Retina (tissue), 1 donor: ENCODE results near the gene SMIM7.

Source experiments
- DNase-seq: peaks from one replicate; pipeline ENCODE4 v3.0.0-alpha.2; 2016

The SMIM7 gene

DNA sequence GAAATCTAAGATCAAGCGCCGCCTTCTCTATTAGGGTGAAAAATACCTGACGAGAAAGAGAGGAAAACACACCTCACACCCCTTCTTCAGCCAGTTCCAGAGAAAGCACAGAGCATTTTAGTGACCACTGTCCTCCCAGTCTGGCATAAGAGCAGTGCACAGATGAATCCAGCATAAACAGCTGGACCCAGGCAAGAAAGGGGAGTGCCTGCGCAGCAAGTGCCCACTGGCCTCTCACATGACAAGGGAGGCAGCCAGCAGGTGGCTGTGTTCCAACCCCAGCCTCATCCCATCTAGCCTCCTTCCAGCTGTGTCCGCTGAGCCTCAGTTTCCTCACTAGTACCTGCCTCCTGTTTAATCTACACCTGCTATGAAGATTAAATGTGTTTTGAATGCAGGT lies 39.9 kb downstream of the SMIM7 start:
- no peak for DNase-seq

DNA sequence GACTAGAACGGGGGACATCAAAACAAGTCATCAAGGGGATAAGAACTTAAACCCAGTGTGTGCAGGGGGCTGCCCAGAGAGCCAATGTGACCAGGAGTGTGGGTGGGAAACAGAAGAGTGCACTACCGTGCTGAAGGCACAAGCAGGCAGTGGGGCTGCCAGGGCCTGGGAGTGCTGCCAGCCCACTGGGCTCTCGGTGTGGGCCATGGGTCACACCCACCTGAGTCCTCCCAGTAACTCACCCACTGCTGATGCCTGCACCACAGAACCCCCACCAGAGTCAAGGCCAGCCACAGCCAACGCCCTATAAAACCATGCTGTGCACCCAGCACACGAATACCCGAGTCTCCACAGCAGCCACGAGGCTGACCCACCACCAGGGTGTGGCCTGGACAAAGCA lies 40.5 kb downstream of the SMIM7 start:
- no peak for DNase-seq

DNA sequence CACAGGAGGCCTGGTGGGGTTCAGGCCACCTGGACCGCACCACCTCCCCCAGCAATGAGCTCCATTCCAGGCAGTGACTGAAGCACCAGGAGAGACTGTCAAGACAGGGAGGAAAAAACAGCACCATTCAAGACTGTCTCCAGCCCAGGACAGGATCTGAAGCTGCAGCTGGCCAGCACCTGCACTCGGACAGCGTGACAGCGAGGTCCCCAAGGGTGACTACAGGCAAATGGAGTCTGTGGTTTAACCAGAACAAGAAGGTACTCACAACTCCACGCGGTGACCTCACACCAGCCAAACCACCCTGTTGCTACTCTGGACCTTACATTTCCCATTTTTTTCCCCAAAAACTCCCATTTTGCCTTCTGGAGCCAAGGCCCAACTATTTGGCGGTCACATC lies 41.7 kb downstream of the SMIM7 start:
- DNase-seq, result no peak

DNA sequence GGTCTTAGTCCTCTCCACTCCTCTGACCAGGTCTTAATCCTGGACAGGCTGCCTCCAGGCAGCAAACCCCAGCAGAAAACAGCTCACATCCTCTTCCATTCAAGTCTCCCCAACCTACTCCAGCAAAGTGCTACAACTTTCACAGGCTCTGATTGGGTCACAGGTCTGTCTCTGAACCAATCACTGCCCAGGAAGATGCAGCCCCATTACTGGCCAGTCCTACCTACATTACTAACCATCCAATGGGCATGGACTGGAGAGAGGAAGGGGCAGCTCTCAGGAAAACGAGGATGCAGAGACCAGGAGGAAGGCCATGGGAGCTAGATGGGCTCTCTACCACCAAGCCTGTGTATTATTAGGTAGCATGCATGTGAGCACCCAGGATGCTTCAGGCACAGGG lies 44.1 kb downstream of the SMIM7 start:
- DNase-seq, result no peak

DNA sequence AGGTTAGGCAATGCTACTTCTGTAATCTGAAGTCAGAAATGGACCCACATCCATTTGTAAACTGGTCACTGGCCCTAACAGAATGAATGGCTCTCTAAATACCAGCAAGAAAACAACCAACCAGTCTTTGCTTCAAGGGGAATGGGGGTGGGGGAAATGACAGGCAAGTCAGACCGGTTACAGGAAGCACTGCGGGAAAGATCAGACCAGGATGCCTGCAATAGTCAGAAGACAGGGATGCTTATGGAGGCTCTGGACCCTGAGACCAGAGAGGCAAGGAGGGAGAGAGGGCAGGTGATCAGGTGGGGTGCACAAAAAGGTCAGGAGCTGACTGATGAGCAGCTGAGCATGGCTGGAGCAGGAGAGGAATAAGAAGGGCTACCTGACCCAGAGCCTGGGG lies 45.0 kb downstream of the SMIM7 start:
- DNase-seq, result no peak

DNA sequence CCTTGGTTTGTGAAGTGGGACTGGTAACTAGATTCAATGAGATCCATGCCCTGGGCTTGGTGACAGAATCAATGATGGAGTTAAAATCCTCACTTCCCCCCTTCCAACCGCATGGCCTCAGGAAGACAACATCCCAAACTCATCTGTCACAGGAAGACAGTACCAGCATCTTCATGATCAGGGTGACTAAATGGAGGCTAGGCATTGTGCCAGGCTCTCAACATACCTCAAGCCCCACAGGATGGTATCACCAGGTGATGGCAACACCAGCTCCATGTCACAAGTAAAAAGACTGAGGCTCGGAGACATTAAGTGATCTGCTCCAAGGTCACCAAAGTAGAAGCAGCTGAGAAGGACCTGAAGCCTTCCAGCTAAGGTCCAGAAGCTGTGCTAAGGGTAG lies 46.1 kb downstream of the SMIM7 start:
- DNase-seq, result no peak

DNA sequence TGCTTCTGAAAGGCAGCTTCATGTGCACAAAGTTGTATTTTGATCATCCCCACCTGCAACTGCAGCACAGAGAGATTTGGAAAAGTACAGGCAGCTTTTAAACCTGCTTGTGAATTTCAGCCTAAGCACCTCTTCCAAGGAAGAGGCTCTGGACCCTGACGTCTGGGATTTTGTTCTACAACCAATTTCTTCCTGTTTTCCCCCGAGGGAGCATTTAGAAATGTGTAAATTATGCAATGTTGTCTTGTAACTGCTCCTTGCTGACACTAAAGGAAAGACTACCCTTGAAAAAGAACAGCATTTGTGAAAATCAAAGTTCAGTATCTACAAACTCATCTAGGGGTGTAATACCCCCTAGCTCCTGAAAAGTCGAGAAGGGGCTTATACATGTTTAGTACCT lies 47.3 kb downstream of the SMIM7 start:
- DNase-seq, result no peak

DNA sequence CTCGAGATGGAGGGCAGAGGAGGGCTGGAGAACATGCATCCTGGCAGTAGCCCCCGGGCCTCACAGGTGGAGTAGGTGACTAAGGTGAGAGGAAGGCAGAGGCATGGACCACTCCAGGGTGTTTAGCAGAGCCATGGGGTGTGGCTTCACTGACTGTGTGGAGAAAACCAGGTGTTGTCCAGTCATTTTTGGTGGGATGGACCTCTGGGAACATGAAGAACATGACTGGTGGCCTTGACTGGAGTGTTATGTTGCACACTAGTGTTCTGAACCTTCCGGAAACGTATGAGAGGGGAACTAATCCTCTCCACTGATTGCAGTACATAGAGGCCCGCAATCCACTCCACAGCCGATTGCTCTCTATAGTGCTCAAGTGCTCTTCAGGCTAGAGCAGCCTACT lies 48.8 kb downstream of the SMIM7 start:
- no peak for DNase-seq

DNA sequence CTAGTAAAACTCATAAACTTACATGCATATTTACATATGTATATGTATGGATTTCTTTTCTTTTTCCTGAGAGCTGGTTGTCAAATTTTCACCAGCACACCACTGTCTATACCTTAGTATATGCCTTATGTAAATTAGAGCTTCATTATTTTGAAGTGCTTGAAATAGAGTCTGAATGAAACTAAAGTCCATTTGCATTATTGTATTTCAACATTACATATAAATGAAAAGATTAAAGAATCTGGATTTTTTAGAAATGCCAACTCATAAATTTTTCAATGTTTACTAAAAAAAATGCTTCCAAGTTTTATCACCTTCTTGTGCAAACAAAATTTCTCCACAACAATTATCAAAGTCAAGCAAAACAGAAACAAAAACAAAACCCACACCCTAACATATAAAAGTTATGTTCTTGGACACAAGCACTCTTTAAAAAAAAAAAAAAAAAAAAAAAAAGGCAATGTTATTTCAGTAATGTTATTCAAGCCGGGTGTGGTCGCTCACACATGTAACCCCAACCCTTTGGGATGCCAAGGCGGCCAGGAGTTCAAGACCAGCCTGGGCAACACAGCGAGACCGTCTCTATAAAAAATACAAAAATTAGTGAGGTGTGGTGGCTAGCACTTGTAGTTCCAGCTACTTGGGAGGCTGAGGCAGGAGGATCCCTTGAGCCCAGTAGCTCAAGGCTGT lies 50.3 kb downstream of the SMIM7 start:
- no peak for DNase-seq

DNA sequence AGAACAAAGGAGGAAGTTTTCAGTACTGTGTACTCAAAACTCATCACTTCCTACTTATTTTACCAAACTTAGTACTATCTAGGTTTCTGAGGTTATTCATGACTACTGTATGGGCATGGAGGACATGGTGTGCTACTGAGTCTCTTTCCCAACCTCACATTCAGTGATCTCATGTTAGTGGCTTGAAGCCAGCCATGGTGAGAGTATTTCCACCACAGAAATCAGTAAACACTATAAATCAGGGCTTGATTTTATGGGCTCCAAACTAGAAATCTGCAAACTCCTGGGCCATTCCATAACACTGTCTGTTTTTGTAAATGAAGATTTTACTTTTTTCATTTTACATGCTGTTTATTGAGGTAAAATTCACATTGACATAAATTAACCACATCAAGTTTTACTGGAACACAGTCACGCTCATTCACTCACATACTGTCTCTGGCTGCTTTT lies 51.6 kb downstream of the SMIM7 start:
- no peak for DNase-seq

DNA sequence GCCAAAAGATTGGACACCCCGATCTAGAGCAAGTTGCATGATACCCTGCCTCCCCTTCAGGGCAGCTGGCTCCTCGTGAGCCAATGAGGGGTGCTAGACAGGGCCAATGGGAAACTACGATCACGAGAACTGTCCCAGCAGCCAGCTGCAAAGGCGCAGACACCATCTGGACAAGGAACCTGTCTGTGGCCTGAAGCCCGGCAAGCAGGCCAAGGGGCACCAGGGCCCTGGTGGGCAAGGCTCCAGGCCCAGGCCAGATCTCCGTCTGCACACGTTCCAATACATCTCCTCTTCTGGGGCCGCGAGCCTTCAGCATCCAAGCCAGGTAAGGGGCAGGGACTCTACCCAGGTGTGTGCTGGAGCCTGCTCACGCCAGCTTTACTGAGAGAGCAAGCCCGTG lies 52.1 kb downstream of the SMIM7 start:
- no peak for DNase-seq

DNA sequence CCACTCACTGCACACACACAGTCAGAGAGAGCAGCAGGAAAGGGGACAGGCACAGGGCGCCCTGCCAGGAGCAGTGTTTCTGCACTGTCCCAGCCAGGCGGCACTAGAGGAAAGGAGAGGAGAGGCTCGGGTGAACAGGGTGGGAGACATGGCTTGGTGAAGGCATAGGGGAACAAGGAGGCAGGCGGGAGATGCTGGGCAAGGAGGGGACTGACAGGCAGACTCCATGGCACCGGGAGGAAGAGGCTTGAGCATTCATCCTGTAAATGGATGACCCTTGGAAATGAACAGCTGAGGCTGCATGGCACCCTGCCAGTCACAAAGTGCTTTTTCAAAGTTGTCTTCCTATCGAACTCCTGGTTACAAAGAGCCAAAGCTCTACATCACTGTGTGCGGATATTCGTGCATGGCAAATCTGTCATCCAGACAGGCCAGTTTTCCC lies 54.4 kb downstream of the SMIM7 start:
- DNase-seq, result no peak

DNA sequence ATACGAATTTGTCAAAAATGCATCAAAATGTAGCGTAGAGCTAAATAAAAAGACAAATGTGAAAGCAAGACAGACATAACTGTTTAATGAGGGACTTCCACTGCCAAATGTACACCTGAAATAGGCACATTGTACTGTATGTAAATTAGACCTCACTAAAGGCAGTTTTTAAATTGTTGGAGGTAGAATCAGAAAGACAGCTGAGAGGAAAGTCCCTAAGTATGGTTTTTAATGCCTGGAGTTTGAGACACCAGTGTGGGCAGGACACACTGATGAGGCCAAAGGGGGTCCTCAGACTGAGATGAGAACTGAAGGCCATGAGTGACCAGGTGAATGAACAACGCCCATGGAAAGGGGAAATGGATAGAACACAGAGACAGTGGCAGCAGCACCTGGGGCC lies 54.8 kb downstream of the SMIM7 start:
- no peak for DNase-seq

DNA sequence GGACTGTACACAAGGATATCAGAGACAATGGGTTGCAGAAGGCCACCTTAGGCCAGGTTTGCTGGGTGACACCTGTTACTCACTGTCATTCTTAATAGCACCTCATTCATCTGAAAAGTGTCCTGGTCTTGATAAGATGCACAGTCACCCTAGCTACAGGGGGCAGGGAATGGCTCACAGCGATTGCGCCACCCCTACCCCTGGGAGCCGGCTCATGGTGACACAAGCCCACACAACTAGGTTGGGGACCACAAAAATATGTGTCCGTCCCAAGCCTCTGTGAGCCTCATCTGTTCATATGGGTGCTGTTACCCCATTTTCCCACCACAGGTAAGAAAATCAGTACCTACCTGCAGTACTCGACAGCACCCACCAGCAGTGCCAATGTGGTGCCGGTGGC lies 55.3 kb downstream of the SMIM7 start:
- no peak for DNase-seq

DNA sequence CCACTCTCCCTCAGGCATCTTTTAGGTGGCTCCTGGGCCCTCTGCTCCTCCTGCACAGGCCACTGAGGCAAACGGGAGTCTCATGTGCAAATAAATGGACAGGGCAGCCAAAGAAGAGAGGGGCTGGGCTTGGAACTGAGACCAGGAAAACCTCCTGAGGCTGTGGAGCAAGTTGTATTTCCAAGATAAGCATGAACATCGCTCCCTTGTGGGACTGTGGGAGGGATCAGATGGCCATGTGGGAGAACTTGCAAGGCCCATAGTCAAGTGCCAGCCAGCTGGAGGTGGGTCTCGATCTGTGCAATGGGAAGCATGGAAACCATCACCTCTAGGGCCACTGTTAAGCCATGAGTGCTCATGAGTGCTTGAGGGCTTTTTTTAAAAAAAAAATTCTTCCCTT lies 56.9 kb downstream of the SMIM7 start:
- no peak for DNase-seq

DNA sequence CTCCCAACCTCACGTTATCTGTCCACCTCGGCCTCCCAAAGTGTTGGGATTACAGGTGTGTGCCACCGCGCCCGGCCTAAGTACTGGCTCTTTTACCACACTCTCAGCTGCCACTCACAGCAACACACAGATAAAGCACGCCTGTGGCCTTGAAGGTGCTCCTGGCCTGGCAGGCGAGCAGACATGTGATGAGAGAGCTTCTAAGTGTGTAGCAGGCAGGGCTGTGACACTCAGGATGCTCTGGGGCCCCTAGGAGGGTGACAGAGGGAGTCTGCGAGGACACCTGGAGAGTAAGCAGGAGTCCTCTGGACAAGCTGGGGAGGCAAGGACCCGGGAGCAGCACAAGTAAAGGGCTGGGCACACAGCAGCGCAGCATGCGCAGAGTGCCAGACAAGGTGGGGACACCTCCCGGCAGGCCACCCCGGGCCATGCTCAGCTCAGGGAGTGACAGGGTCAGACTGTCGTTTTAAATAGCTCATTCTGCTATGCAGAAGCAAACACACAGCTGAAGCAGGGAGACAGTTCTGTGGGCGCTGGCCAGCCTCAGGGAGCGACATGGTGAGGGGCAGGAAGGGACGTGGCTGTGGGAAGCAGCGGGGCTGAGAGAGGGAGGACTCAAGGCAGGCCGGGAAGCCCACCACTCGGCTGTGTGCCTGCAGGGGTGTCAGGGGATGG lies 58.4 kb downstream of the SMIM7 start:
- no peak for DNase-seq

DNA sequence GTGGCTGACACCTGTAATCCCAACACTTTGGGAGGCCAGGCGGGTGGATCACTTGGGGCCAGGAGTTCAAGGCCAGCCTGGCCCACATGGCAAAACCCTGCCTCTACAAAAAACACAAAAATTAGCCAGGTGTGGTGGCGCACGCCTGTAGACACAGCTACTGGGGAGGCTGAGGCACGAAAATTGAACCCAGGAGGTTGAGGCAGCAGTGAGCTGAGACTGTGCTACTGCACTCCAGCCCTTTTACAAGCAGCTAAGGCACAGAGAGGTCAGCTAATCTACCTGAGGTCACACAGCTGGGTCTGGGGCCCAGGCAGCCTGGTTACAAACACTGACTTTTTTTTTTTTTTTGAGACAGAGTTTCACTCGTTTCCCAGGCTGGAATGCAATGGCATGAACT lies 59.1 kb downstream of the SMIM7 start:
- no peak for DNase-seq

DNA sequence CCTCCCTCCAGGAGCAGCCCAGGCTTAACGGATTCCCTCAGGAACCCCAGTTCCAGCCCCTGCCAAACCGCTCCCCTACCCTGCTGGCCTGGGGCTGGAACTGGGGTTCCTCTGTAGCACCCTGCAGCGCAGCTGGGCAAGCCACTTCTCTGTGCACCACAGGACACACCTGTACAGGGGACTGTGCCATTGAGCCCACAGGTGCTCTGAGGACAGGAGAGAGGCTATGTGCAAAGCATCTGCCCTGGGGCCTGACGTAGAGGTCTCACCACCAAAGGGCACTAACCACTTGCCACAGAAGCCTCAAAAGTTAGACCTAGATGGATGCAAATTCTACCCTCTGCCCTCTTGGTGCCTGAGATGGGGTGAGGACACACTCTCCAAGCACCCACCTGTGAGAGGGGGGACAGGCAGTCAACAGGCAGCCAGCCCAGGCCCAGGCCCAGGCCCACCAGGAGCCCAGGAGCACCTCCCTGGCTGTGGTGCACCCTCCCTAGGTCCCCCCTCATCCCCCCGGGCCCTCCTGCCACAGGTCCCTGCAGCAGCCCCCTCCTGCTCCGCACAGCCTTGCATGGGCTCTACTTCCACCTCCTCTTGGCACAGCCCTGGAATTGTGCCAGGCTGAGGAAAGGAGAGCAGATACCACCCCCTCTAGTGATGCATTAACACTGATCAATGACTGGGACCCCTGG lies 60.1 kb downstream of the SMIM7 start:
- DNase-seq, result no peak

DNA sequence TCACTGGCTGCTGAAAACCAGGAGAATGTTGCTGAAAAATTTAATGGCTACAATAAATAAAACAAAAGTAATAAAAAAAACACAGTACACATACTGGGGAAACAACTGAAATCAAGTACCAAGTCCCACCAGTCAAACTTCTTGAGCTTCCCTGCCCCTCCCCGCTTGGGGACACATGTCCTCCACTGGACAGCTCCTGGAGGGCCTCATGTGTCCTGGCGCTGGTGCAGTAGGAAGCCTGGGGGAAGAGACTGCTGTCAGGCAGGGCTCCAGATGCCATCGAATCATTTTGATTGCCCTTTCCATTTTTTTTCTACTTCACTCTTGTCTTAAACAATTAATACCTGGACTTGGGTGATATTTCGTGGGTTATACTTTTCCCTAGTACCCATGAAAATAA lies 61.1 kb downstream of the SMIM7 start:
- DNase-seq, result no peak

DNA sequence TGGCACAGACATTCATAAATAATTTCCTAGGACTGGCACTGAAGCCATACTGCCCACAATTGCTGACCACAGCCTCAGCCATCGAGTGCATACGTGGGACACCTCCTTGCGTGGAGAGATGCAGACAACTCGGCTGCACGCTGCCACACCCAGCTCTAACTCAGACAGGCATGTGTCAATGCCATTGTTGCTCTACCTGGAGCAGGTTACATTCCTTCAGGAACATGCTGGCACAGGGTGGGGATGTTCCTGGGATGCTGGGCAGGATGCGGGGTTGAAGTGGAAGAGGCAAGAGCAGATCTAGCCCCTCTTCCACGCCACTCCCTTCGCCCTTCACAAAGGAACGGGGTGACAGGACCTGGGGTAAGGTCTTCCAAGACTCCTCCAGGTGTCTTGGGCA lies 63.5 kb downstream of the SMIM7 start:
- no peak for DNase-seq
